GM23338 (cell line): ENCODE data around the gene MAST2.
"Not testable (repeated sequence)": the region's sequence is repeated elsewhere in the genome, so short reads cannot be mapped to it uniquely, and the experiment has no call there.

Source experiments
- CREB1 ChIP-seq: fragments of 250-450 bp; sonication (Bioruptor Pico); IDR thresholded peaks from 2 replicates; pipeline ENCODE4 v1.5.0; 2020; ENCODE audit warnings: low read depth, mild to moderate bottlenecking, moderate library complexity
- CTCF ChIP-seq, 2 experiments: fragments of 200-600 bp in 1 of 2; sonication (generic) in 1 of 2; conservative IDR thresholded peaks; 2 replicates each; pipeline versions ENCODE4 v1.5.1 to v1.6.1; 2016 to 2017; ENCODE audit warnings: antibody characterized with exemption in 2 of 2, low read depth in 2 of 2, mild to moderate bottlenecking in 2 of 2, moderate library complexity in 1 of 2
- ETS1 ChIP-seq: IDR thresholded peaks from 2 replicates; pipeline ENCODE4 v1.6.1; 2016; ENCODE audit warnings: antibody characterized with exemption
- EZH2 ChIP-seq: fragments of 200-600 bp; sonication (generic); IDR thresholded peaks from one replicate; pipeline ENCODE4 v1.8.0; 2017; ENCODE audit warnings: antibody characterized with exemption, mild to moderate bottlenecking, low read depth; ENCODE audit not compliant: unreplicated experiment
- EZH2phosphoT487 ChIP-seq: fragments of 200-600 bp; sonication (generic); IDR thresholded peaks from one replicate; pipeline ENCODE4 v1.8.1; 2018; ENCODE audit warnings: antibody characterized with exemption; ENCODE audit not compliant: unreplicated experiment
- JUNB ChIP-seq: IDR thresholded peaks from one replicate; pipeline ENCODE4 v1.6.1; 2016; ENCODE audit warnings: antibody characterized with exemption; ENCODE audit not compliant: unreplicated experiment
- POLR2AphosphoS5 ChIP-seq: IDR thresholded peaks from 2 replicates; pipeline ENCODE4 v1.6.1; 2016; ENCODE audit warnings: antibody characterized with exemption, low read depth

- not testable (repeated sequence) for TF ChIP-seq CTCF (conservative IDR thresholded peaks at IDR 0.05; ENCODE audit: low read depth in 2 of 2); POLR2AphosphoS5; EZH2phosphoT487; EZH2; CREB1; ETS1; JUNB
Measured at GRCh38 chr1:45932205-45932604, 128.8 kb downstream of the MAST2 start.
